Spinal cord (tissue), 10 donors: ENCODE measurements around the gene FBL. TPM values are rescaled to one million over a fixed set of nuclear protein-coding genes. Genes with fewer than 3 reads are reported as not detected.
A peak's percentile ranks its signal among the peaks of the same experiment; 100 is the strongest.

Source experiments
- DNase-seq, 6 donors: peaks; one replicate each; pipeline versions ENCODE4 v3.0.0 to v3.0.0-alpha.2; 2013 to 2015; ENCODE audit warnings: low spot score in 6 of 6, low read depth in 4 of 6
- H3K27ac ChIP-seq: one replicate; pipeline ENCODE4 v1.5.1; 2013; ENCODE audit warnings: low read depth, low read length, control low read depth
- H3K27me3 ChIP-seq: one replicate; pipeline ENCODE4 v1.6.1; 2013; ENCODE audit warnings: low read length; ENCODE audit not compliant: control insufficient read depth, insufficient read depth
- H3K36me3 ChIP-seq: one replicate; pipeline ENCODE4 v1.6.1; 2013; ENCODE audit warnings: low read length; ENCODE audit not compliant: control insufficient read depth, insufficient read depth
- H3K4me1 ChIP-seq: one replicate; pipeline ENCODE4 v1.6.1; 2013; ENCODE audit warnings: low read length; ENCODE audit not compliant: control insufficient read depth, insufficient read depth
- H3K4me3 ChIP-seq: one replicate; pipeline ENCODE4 v1.5.1; 2013; ENCODE audit warnings: low read depth, low read length, control low read depth
- H3K9me3 ChIP-seq: one replicate; pipeline ENCODE4 v1.6.1; 2013; ENCODE audit warnings: low read length; ENCODE audit not compliant: control insufficient read depth, insufficient read depth
- WGBS: methylation state at CpG from one replicate; pipeline ENCODE4 v1.1.5; 2013; ENCODE audit warnings: missing lambda C conversion rate; ENCODE audit not compliant: insufficient coverage; 5-methylcytosine and 5-hydroxymethylcytosine counted together
- polyA plus RNA-seq, 2 donors: library from polyadenylated mRNA; unstranded; fragments of 120-200 nt; gene quantifications; one replicate each; pipeline ENCODE4 v1.2.1, GENCODE V29; 2013; ENCODE audit not compliant: insufficient read length in 2 of 2
- total RNA-seq, 2 donors: library from RNA; depleted of rRNA in 1 of 2; stranded (reverse); fragments of 120-200 nt in 1 of 2; fragments of >200 nt in 1 of 2; gene quantifications; one replicate each; pipeline versions ENCODE4 v1.2.3 to v1.2.4, GENCODE V29; 2013 to 2014
- donor health status: healthy.

The FBL gene
- total and polyA plus RNA-seq, 4 donors, result 98.0 to 148 (median 131) TPM

- 100% methylated on average over 1 of the region's 4 CpGs for WGBS
- Histone ChIP-seq H3K36me3 (peaks cover 57% of the 10 kb centered on the region), H3K9me3 (no peaks in the 10 kb centered on the region), H3K4me3 (no peak overlapping the region), H3K27me3 (no peaks in the 10 kb centered on the region), H3K4me1 (peaks cover 6% of the 10 kb centered on the region), H3K27ac (no peak overlapping the region)
- no peak for DNase-seq
These were observed 7.6 kb downstream of the FBL start for GRCh38 chr19:39838569-39838968.

GRCh38 chr19:39837978-39838377 lies 8.2 kb downstream of the FBL start:
- WGBS, result no CpG with 5 or more reads among the region's 3 CpGs
- H3K4me3 ChIP-seq, result no peak overlapping the region
- H3K27ac ChIP-seq, result no peak overlapping the region
- peaks cover 58% of the 10 kb centered on the region for H3K36me3 ChIP-seq
- H3K4me1 ChIP-seq, result peaks cover 7% of the 10 kb centered on the region
- H3K9me3 ChIP-seq, result no peaks in the 10 kb centered on the region
- no peak for DNase-seq
- H3K27me3 ChIP-seq, result no peaks in the 10 kb centered on the region

GRCh38 chr19:39834287-39834841 lies 11.8 kb downstream of the FBL start:
- Histone ChIP-seq H3K4me1 (peaks cover 20% of the 10 kb centered on the region), H3K36me3 (peaks cover 75% of the 10 kb centered on the region), H3K27ac (peak overlapping the region; percentile 55), H3K27me3 (no peaks in the 10 kb centered on the region), H3K9me3 (no peaks in the 10 kb centered on the region), H3K4me3 (peak overlapping the region; percentile 99)
- no peak for DNase-seq
- WGBS, result 42% methylated on average over 14 of the region's 19 CpGs

- WGBS, result under 1% methylated on average over 56 of the region's 59 CpGs
- DNase-seq, result peak; percentile 92 to 100 (median 96)
- Histone ChIP-seq H3K4me1 (peaks cover 20% of the 10 kb centered on the region), H3K27me3 (no peaks in the 10 kb centered on the region), H3K4me3 (peak within 1 kb of the TSS; percentile 99), H3K36me3 (peaks cover 74% of the 10 kb centered on the region), H3K27ac (peak within 1 kb of the TSS; percentile 97), H3K9me3 (no peaks in the 10 kb centered on the region)
These were observed 12.5 kb downstream of the FBL start, which contains the start of gene DYRK1B for GRCh38 chr19:39833464-39834286. Gene DYRK1B (minus strand): TSS chr19:39834162. CDS start chr19:39831867, 2,295 bp downstream.

DNA sequence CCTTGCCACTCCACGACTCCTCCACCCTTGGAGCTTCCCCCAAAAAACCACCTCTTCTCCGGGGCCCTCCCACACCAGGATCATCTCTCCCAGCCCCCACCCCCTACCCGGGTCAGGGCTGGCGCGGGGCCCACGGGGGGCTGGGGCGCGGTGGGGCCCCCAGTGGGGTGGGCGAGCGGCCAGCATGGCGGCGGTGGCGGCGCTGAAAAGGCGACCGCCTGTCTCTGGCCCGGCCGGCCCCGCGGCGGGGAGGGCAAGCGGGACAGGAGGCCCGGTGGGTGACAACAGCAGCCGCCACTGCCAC lies 13.1 kb downstream of the FBL start:
- Histone ChIP-seq H3K27me3 (no peaks in the 10 kb centered on the region), H3K4me3 (peak overlapping the region; percentile 99), H3K4me1 (peaks cover 20% of the 10 kb centered on the region), H3K36me3 (peaks cover 73% of the 10 kb centered on the region), H3K9me3 (no peaks in the 10 kb centered on the region), H3K27ac (peak overlapping the region; percentile 97)
- WGBS, result 0% methylated on average over 22 of the region's 24 CpGs
- no peak for DNase-seq

DNA sequence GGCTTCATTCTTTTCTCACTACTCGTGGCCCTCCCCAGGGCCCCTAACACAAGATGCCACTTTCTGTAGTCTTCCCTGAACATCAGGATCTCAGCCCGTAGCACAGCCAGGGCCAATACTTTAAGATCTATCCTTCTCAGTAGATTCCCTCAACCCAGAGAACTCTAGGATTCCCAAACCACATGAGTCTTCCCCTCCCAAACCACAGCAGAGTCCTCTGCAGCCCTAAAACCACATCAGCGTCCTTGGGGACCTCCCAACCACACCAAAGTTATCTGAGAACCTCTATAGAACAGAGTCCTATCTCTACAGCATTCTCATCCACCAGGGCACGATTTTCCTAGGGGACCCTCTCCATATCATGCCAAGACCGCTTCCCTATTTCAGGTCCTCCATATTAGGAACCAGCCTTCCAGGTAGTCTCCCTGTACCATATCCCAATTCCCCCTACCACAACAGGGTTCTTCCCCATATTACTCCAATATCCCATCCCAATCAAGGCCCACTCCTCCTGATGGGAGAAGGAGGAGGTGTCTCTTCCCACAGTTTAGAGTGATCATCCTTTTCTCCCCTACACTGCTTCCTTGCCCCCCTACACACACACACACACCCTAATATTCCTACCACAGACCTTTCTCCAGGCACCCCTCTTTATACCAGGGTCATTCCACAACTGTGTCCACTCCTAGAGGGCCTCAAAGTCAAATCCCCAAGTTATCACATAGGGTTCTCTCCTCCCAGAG lies 13.7 kb downstream of the FBL start:
- WGBS, result 70% methylated on average over 5 of the region's 5 CpGs
- Histone ChIP-seq H3K4me1 (peaks cover 20% of the 10 kb centered on the region), H3K27me3 (no peaks in the 10 kb centered on the region), H3K36me3 (peaks cover 73% of the 10 kb centered on the region), H3K9me3 (no peaks in the 10 kb centered on the region), H3K27ac (peak overlapping the region; percentile 33), H3K4me3 (peak overlapping the region; percentile 99)
- DNase-seq, result no peak

DNA sequence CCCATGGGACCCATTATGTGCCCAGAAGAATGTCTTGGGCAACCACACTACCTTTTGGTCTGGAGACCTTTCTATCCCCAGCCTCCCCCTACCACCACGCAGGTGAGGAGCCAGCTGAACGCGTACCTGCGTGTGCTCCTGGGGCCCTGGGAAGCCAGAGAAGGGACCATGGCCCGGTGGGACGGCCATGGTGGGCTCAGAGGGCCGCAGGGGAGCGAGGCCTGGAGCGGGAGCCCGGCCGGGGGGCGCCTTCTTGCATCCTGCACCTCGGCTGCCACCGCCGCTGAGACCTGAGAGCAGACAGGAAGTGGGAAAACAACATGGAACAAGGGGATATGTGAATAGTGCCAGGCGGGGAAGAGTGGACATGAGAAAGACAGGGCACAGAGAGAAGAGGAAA lies 14.5 kb downstream of the FBL start:
- WGBS, result 89% methylated on average over 15 of the region's 16 CpGs
- H3K36me3 ChIP-seq, result peaks cover 75% of the 10 kb centered on the region
- no peak overlapping the region for H3K4me3 ChIP-seq

DNA sequence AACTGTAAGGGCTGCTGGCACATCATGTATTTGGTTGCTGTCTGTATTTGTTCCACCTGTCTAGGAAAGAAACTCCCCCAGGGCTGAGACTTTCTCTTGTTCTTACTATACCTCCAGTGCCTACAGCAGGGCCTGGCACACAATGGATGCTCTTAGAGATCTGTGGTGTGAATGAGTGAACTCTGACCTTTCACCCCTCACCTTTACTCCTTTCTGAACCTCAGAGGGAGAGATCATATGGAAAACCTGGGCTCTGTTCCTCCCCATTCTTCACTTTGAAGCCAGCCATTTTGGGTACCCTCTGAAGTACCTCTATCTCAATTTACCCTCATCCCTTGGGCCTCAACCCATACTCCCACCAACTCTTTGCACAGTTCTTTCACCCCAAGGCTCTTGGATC lies 15.3 kb downstream of the FBL start:
- no peak for DNase-seq
- Histone ChIP-seq H3K27me3 (no peaks in the 10 kb centered on the region), H3K36me3 (peaks cover 78% of the 10 kb centered on the region), H3K4me3 (no peak overlapping the region), H3K27ac (no peak overlapping the region), H3K4me1 (peaks cover 20% of the 10 kb centered on the region), H3K9me3 (no peaks in the 10 kb centered on the region)

More for the DNA sequence above, 14.5 kb downstream of the FBL start:
- H3K27ac ChIP-seq, result no peak overlapping the region
- no peaks in the 10 kb centered on the region for H3K27me3 ChIP-seq
- H3K9me3 ChIP-seq, result no peaks in the 10 kb centered on the region
- peaks cover 20% of the 10 kb centered on the region for H3K4me1 ChIP-seq
- no peak for DNase-seq

- no peak overlapping the region for H3K27ac ChIP-seq
- H3K9me3 ChIP-seq, result no peaks in the 10 kb centered on the region
- peaks cover 79% of the 10 kb centered on the region for H3K36me3 ChIP-seq
- H3K4me3 ChIP-seq, result no peak overlapping the region
- H3K4me1 ChIP-seq, result peaks cover 23% of the 10 kb centered on the region
- 98% methylated on average over 12 of the region's 18 CpGs for WGBS
- DNase-seq, result no peak
- H3K27me3 ChIP-seq, result no peaks in the 10 kb centered on the region
These were observed 15.8 kb downstream of the FBL start for GRCh38 chr19:39830406-39830805.
